ENCODE data around the gene LIMCH1. TPM values are rescaled to one million over a fixed set of nuclear protein-coding genes. Genes with fewer than 3 reads are reported as not detected.
"Not testable (repeated sequence)": the region's sequence is repeated elsewhere in the genome, so short reads cannot be mapped to it uniquely, and the experiment has no call there.

The LIMCH1 gene
- total RNA-seq, 1 donor from 2014 or later, result not detected

GRCh38 chr4:41703785-41704184, 165.8 kb downstream of the LIMCH1 start:
- intact Hi-C loops (cut with micrococcal nuclease), result no loop called here
- POLR2A ChIA-PET, result no interaction called here

GRCh38 chr4:41709844-41710481, 172.0 kb downstream of the LIMCH1 start:
- no peak overlapping the region for H3K27ac Mint-ChIP-seq
- intact Hi-C loops (cut with micrococcal nuclease), result no loop called here
- ChIA-PET CTCF (no interaction called here), POLR2A (no interaction called here)
- TF ChIP-seq CTCF (IDR thresholded peaks at IDR 0.05), result no peak
- ATAC-seq (ENCODE audit: low read depth), result no peak
- no peaks in the 10 kb centered on the region for H3K9me3 Mint-ChIP-seq
- H3K4me3 Mint-ChIP-seq, result no peak overlapping the region
- DNase-seq, result no peak
- H3K36me3 Mint-ChIP-seq (ENCODE audit: low read depth), result no peaks in the 10 kb centered on the region
- peaks cover 6% of the 10 kb centered on the region for H3K27me3 Mint-ChIP-seq
- no peaks in the 10 kb centered on the region for H3K4me1 Mint-ChIP-seq

More at GRCh38 chr4:41703785-41704184, 165.8 kb downstream of the LIMCH1 start:
- Mint-ChIP-seq H3K27ac (no peak overlapping the region), H3K27me3 (peaks cover 17% of the 10 kb centered on the region), H3K9me3 (no peaks in the 10 kb centered on the region), H3K4me3 (no peak overlapping the region), H3K4me1 (no peaks in the 10 kb centered on the region), H3K36me3 (ENCODE audit: low read depth) (no peaks in the 10 kb centered on the region)
- CTCF ChIA-PET, result no interaction called here
- DNase-seq (no peak), ATAC-seq (ENCODE audit: low read depth) (no peak)
- no peak for TF ChIP-seq CTCF (IDR thresholded peaks at IDR 0.05)

- H3K36me3 Mint-ChIP-seq (ENCODE audit: low read depth); H3K27ac Mint-ChIP-seq; DNase-seq; H3K4me1 Mint-ChIP-seq; ATAC-seq (ENCODE audit: low read depth); H3K9me3 Mint-ChIP-seq; intact Hi-C loops (cut with micrococcal nuclease); POLR2A ChIA-PET; H3K4me3 Mint-ChIP-seq; CTCF ChIA-PET; H3K27me3 Mint-ChIP-seq: not testable (repeated sequence)
These were observed 173.7 kb downstream of the LIMCH1 start for GRCh38 chr4:41711654-41712053.

- Mint-ChIP-seq H3K4me1 (no peaks in the 10 kb centered on the region), H3K27ac (no peak overlapping the region), H3K36me3 (ENCODE audit: low read depth) (no peaks in the 10 kb centered on the region), H3K9me3 (no peaks in the 10 kb centered on the region), H3K4me3 (no peak overlapping the region), H3K27me3 (no peaks in the 10 kb centered on the region)
- ChIA-PET CTCF (no interaction called here), POLR2A (no interaction called here)
- no peak for ATAC-seq (ENCODE audit: low read depth)
- DNase-seq, result no peak
- TF ChIP-seq CTCF (IDR thresholded peaks at IDR 0.05), result no peak
- intact Hi-C loops (cut with micrococcal nuclease), result no loop called here
These were observed 174.5 kb downstream of the LIMCH1 start for GRCh38 chr4:41712425-41712824.

GRCh38 chr4:41713768-41714167, 175.8 kb downstream of the LIMCH1 start:
- Mint-ChIP-seq H3K27me3 (no peaks in the 10 kb centered on the region), H3K4me3 (no peak overlapping the region), H3K4me1 (no peaks in the 10 kb centered on the region), H3K27ac (no peak overlapping the region), H3K36me3 (ENCODE audit: low read depth) (no peaks in the 10 kb centered on the region), H3K9me3 (no peaks in the 10 kb centered on the region)
- ATAC-seq (ENCODE audit: low read depth) (no peak), DNase-seq (no peak)
- CTCF ChIA-PET, result no interaction called here
- no peak for TF ChIP-seq CTCF (IDR thresholded peaks at IDR 0.05)
- intact Hi-C loops (cut with micrococcal nuclease), result no loop called here
- POLR2A ChIA-PET, result no interaction called here
